ENCODE data around the gene PRRG3. TPM values are rescaled to one million over a fixed set of nuclear protein-coding genes. Genes with fewer than 3 reads are reported as not detected.

PRRG3 gene
- total RNA-seq, 1 experiment from 2014 or later, result not detected

DNA sequence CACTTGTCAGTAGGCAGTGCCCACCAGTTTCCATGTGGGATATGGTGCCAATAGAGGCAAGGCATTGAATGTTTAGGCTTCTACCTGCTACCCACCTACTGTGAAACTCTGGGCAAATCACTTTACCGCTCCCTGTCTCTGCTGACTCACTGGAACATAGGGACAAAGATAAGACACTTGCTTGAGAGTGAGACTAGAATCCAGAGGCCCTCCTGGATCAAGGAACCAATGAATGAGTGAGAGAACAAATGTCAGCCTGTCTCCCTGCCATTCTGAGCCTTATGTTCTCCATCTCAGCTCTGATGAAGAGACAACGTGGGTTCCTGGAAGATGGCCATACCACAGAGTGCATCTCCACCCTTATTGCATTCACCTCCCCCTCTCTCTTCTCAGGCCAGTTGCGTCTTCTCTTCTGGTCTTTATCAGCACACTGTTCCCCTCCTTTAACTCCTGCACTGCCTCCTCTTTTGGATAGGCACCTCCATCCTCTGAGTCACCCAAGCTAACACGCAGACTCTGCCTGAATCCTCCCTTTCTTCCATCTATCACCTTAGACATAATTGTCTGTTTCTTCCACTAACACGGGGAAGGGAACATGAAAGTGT is 15.4 kb upstream of the PRRG3 start:
- ATAC-seq, result no peak
- no peak overlapping the region for H3K27ac ChIP-seq (ENCODE audit: low read depth, low read length)
- no TSS peak for BruUV-seq (replicated peaks)
- H4K20me1 ChIP-seq (ENCODE audit: insufficient read depth), result no peaks in the 10 kb centered on the region
- no peak for DNase-seq (ENCODE audit: low read depth, low spot score)
- TF ChIP-seq POLR2AphosphoS5 (IDR thresholded peaks at IDR 0.05; ENCODE audit: low read depth, low read length) (no peak), ZFX (IDR thresholded peaks at IDR 0.05) (no peak), RAD21 (IDR thresholded peaks at IDR 0.05; ENCODE audit: low read depth) (no peak), MAX (IDR thresholded peaks at IDR 0.05) (no peak), ZBTB33 (IDR thresholded peaks at IDR 0.05; ENCODE audit: extremely low read depth, insufficient replicate concordance, low read length) (no peak), POLR2A (IDR thresholded peaks at IDR 0.05; ENCODE audit: borderline replicate concordance, extremely low read depth, insufficient read depth, insufficient read length) (no peak), JUND (IDR thresholded peaks at IDR 0.05) (no peak), TCF7L2 (IDR thresholded peaks at IDR 0.05; ENCODE audit: borderline replicate concordance, extremely low read depth, insufficient read depth, insufficient read length) (no peak), ZNF274 (IDR thresholded peaks at IDR 0.05; ENCODE audit: low read depth, low read length) (no peak), YY1 (IDR thresholded peaks at IDR 0.05; ENCODE audit: extremely low read depth, insufficient replicate concordance, low read depth, low read length) (no peak), ELF1 (IDR thresholded peaks at IDR 0.05; ENCODE audit: borderline replicate concordance, low read depth) (no peak), EZH2phosphoT487 (IDR thresholded peaks at IDR 0.05; ENCODE audit: borderline replicate concordance) (no peak), FOSL1 (IDR thresholded peaks at IDR 0.05; ENCODE audit: low read depth) (no peak), CEBPB (IDR thresholded peaks at IDR 0.05; ENCODE audit: low read depth) (no peak), CBX3 (IDR thresholded peaks at IDR 0.05; ENCODE audit: low read depth) (no peak), ATF3 (IDR thresholded peaks at IDR 0.05) (no peak), EZH2 (IDR thresholded peaks at IDR 0.05) (no peak)
- TF ChIP-seq, protein P1, sequence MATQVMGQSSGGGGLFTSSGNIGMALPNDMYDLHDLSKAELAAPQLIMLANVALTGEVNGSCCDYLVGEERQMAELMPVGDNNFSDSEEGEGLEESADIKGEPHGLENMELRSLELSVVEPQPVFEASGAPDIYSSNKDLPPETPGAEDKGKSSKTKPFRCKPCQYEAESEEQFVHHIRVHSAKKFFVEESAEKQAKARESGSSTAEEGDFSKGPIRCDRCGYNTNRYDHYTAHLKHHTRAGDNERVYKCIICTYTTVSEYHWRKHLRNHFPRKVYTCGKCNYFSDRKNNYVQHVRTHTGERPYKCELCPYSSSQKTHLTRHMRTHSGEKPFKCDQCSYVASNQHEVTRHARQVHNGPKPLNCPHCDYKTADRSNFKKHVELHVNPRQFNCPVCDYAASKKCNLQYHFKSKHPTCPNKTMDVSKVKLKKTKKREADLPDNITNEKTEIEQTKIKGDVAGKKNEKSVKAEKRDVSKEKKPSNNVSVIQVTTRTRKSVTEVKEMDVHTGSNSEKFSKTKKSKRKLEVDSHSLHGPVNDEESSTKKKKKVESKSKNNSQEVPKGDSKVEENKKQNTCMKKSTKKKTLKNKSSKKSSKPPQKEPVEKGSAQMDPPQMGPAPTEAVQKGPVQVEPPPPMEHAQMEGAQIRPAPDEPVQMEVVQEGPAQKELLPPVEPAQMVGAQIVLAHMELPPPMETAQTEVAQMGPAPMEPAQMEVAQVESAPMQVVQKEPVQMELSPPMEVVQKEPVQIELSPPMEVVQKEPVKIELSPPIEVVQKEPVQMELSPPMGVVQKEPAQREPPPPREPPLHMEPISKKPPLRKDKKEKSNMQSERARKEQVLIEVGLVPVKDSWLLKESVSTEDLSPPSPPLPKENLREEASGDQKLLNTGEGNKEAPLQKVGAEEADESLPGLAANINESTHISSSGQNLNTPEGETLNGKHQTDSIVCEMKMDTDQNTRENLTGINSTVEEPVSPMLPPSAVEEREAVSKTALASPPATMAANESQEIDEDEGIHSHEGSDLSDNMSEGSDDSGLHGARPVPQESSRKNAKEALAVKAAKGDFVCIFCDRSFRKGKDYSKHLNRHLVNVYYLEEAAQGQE (IDR thresholded peaks at IDR 0.05; ENCODE audit: low read depth), result no peak
- ChIA-PET CTCF (interaction anchor here (1.1 to 1.3 kb wide), 2 partner anchors 528 to 531 kb away, joined by 4 read pairs; no protein-coding TSS in a partner anchor), POLR2A (no interaction called here), RAD21 (ENCODE audit: low non-redundant PET in 1 of 2, low total read pairs in 2 of 2, uncharacterized antibody in 2 of 2, unreplicated experiment in 2 of 2) (no interaction called here)
- no peaks in the 10 kb centered on the region for H3K36me3 ChIP-seq (ENCODE audit: control insufficient read depth in 1 of 2, insufficient read depth in 2 of 2, low read length in 2 of 2)
- H3K9me2 ChIP-seq (ENCODE audit: insufficient read depth), result no peaks in the 10 kb centered on the region
- H3K9me3 ChIP-seq (ENCODE audit: control insufficient read depth in 1 of 2, insufficient read depth in 1 of 2, low read depth in 1 of 2, low read length in 2 of 2), result no peaks in the 10 kb centered on the region
- intact Hi-C loops (cut with micrococcal nuclease), result loop anchor here (2.0 to 5.0 kb wide), 2 partner anchors 173 to 908 kb away; no protein-coding TSS in a partner anchor
- H3K79me2 ChIP-seq (ENCODE audit: insufficient read depth, low read length), result no peaks in the 10 kb centered on the region
- no peaks in the 10 kb centered on the region for H3K4me1 ChIP-seq (ENCODE audit: control insufficient read depth in 1 of 2, insufficient read depth in 2 of 2, low read length in 2 of 2)
- peaks cover 5% of the 10 kb centered on the region; the same call in 1 of the 2 replicates for H3K27me3 ChIP-seq (ENCODE audit: insufficient read depth, low read length)
- no peak overlapping the region for H2AFZ ChIP-seq (ENCODE audit: low read depth, low read length, poor library complexity, severe bottlenecking)
- H3K4me3 ChIP-seq (replicated peaks in 1 of 2; ENCODE audit: low read depth in 1 of 2, low read length in 2 of 2), result no peak overlapping the region
- no peak overlapping the region for H3K9ac ChIP-seq (ENCODE audit: low read length)
- no peak overlapping the region for H3K4me2 ChIP-seq (ENCODE audit: low read length)
